Activated CD8-positive, alpha-beta T cell treated with anti-CD3 and anti-CD28 coated beads for 36 hours (primary cell): ENCODE data around the gene FNBP1L. TPM values are rescaled to one million over a fixed set of nuclear protein-coding genes. Genes with fewer than 3 reads are reported as not detected.

ENCODE experiments used
- ATAC-seq: fragments of 200-7000 bp; cut with Tn5 transposase; one replicate; pipeline ENCODE4 v1.10.0; 2021; ENCODE audit warnings: mild to moderate bottlenecking, moderate library complexity
- CTCF ChIA-PET: fragments of 350-600 bp; sonication (Branson Sonifier 250); formaldehyde crosslinking; loops from one replicate; lab custom pipeline; 2021; ENCODE audit warnings: antibody characterized with exemption; lab: Charles Lee
- POLR2A ChIA-PET: fragments of 350-600 bp; sonication (Branson Sonifier 250); formaldehyde crosslinking; loops from one replicate; lab custom pipeline; 2021; ENCODE audit warnings: antibody characterized with exemption; lab: Charles Lee
- DNase-seq: peaks from one replicate; pipeline ENCODE4 v3.0.0-alpha.2; 2020
- H3K27ac Mint-ChIP-seq: one replicate; pipeline ENCODE4 v1.8.0; 2021; ENCODE audit warnings: mild to moderate bottlenecking, mixed read lengths
- H3K27me3 Mint-ChIP-seq: one replicate; pipeline ENCODE4 v1.8.0; 2021; ENCODE audit warnings: mixed read lengths
- H3K36me3 Mint-ChIP-seq: one replicate; pipeline ENCODE4 v1.8.0; 2021; ENCODE audit warnings: low read depth, mixed read lengths
- H3K4me1 Mint-ChIP-seq: one replicate; pipeline ENCODE4 v1.8.0; 2021; ENCODE audit warnings: low read depth, mixed read lengths
- H3K4me3 Mint-ChIP-seq: one replicate; pipeline ENCODE4 v1.8.0; 2021; ENCODE audit warnings: mild to moderate bottlenecking, moderate library complexity, mixed read lengths
- H3K9me3 Mint-ChIP-seq: one replicate; pipeline ENCODE4 v1.8.0; 2021; ENCODE audit warnings: mixed read lengths
- intact Hi-C: fragments of 100-400 bp; cut with micrococcal nuclease; formaldehyde crosslinking; loops from one replicate; pipeline ENCODE4 v1.10.0; 2022
- total RNA-seq, 2 experiments: library from RNA; stranded (reverse); gene quantifications; one replicate each; pipeline ENCODE4 v1.2.3, GENCODE V29; 2021
- TF ChIP-seq, protein P1 (sequence below): fragments of 200-600 bp; IDR thresholded peaks from one replicate; pipeline ENCODE4 v1.8.0; 2022; ENCODE audit warnings: antibody characterized with exemption, mild to moderate bottlenecking

FNBP1L gene
- total RNA-seq, 2 experiments from 2014 or later: 0.20 to 0.25 TPM

DNA sequence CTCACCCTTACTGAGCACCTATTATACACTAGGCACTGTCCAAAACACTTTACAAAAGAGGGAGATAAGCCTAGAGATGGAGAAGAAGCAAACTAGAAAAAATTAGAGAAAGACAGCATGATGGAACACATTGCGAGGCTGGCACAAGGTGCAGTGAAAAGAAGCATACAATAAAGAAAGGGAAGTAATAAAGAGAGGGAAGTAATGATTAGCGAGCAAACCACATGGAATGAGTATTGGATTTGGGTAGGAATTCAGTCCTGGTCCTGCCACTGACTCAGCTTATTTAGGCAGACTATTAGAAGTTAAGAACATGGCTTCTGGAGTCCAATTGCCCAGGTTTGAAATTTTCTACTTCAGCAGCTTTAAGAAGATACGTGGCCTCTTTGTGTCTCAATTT lies 32.6 kb upstream of the FNBP1L start:
- TF ChIP-seq, protein P1, sequence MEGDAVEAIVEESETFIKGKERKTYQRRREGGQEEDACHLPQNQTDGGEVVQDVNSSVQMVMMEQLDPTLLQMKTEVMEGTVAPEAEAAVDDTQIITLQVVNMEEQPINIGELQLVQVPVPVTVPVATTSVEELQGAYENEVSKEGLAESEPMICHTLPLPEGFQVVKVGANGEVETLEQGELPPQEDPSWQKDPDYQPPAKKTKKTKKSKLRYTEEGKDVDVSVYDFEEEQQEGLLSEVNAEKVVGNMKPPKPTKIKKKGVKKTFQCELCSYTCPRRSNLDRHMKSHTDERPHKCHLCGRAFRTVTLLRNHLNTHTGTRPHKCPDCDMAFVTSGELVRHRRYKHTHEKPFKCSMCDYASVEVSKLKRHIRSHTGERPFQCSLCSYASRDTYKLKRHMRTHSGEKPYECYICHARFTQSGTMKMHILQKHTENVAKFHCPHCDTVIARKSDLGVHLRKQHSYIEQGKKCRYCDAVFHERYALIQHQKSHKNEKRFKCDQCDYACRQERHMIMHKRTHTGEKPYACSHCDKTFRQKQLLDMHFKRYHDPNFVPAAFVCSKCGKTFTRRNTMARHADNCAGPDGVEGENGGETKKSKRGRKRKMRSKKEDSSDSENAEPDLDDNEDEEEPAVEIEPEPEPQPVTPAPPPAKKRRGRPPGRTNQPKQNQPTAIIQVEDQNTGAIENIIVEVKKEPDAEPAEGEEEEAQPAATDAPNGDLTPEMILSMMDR: no peak
- H3K9me3 Mint-ChIP-seq: no peaks in the 10 kb centered on the region
- no peaks in the 10 kb centered on the region for H3K36me3 Mint-ChIP-seq
- ATAC-seq: no peak
- DNase-seq: no peak
- POLR2A ChIA-PET: no interaction called here
- H3K27me3 Mint-ChIP-seq: peaks cover 9% of the 10 kb centered on the region
- no peak overlapping the region for H3K27ac Mint-ChIP-seq
- intact Hi-C loops: no loop called here
- CTCF ChIA-PET: interaction anchor here (0.9 kb wide), 2 partner anchors 12 to 16 kb away, joined by 3 read pairs; no protein-coding TSS in a partner anchor
- no peaks in the 10 kb centered on the region for H3K4me1 Mint-ChIP-seq
- H3K4me3 Mint-ChIP-seq: no peak overlapping the region

DNA sequence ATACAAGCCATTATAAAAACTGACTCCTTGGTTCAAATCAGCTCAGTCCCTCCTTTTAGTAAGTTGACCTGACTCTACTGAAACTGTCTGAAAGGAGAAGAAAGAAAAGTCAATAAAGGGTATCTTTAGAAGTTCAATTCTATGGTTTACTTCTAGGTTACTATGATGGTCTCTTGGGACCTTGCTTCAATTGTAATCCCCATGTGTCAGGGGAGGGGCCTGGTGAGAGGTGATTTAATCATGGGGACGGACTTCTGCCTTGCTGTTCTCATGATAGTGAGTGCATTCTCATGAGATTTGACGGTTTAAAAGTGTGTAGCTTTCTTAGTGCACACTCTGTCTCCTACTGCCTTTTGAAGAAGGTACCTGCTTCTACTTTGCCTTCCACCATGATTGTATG lies 31.7 kb upstream of the FNBP1L start:
- no peaks in the 10 kb centered on the region for H3K4me1 Mint-ChIP-seq
- H3K27me3 Mint-ChIP-seq: peaks cover 6% of the 10 kb centered on the region
- intact Hi-C loops: no loop called here
- no peak overlapping the region for H3K27ac Mint-ChIP-seq
- no peak for ATAC-seq
- no peaks in the 10 kb centered on the region for H3K36me3 Mint-ChIP-seq
- TF ChIP-seq, protein P1: no peak
- CTCF ChIA-PET: interaction anchor here (0.9 to 1.0 kb wide), 2 partner anchors 9 to 15 kb away, joined by 3 read pairs; no protein-coding TSS in a partner anchor
- no peak for DNase-seq
- no peaks in the 10 kb centered on the region for H3K9me3 Mint-ChIP-seq
- no peak overlapping the region for H3K4me3 Mint-ChIP-seq
- POLR2A ChIA-PET: no interaction called here

DNA sequence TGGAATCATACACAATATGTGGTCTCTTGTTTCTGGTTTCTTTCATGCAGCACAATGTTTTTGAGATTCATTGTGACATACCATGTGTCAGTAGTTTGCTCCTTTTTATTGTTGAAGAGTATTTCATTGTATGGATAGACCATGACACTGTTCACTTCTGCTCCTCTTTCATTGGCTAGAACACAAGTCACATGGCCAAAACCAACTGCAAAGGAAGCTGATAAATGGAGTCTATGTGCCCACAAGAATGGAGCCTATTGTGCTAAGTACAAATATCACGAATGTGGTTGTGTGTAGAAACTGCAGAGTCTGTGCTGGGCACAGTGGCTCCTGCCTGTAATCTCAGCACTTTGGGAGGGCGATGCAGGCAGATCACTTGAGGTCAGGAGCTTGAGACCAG lies 28.6 kb upstream of the FNBP1L start:
- POLR2A ChIA-PET: no interaction called here
- Mint-ChIP-seq H3K27me3 (peaks cover 4% of the 10 kb centered on the region), H3K9me3 (no peaks in the 10 kb centered on the region), H3K4me3 (no peak overlapping the region), H3K4me1 (no peaks in the 10 kb centered on the region), H3K36me3 (no peaks in the 10 kb centered on the region), H3K27ac (no peak overlapping the region)
- DNase-seq (no peak), ATAC-seq (no peak)
- intact Hi-C loops: no loop called here
- TF ChIP-seq, protein P1: no peak
- CTCF ChIA-PET: interaction anchor here (1.7 kb wide), 1 partner anchor 115 kb away, joined by 5 read pairs; no protein-coding TSS in a partner anchor

DNA sequence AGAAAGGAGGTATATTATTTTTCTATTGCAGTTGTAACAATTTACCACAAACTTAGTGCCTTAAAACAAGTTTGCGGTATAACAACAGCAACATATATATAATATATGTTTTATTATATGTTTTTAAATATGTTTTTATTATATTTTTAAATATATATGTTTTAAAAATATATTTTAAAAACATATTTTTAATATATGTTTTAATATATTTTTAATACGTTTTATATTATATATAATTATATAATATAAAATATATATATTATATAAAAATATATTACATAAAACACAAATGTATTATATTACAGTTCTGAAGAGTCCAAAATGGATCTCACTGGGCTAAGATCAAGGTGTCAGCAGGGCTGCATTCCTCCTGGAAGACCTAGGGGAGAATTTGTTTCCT lies 27.5 kb upstream of the FNBP1L start:
- Mint-ChIP-seq H3K4me1 (no peaks in the 10 kb centered on the region), H3K4me3 (no peak overlapping the region), H3K36me3 (no peaks in the 10 kb centered on the region), H3K9me3 (no peaks in the 10 kb centered on the region), H3K27ac (no peak overlapping the region), H3K27me3 (peaks cover 2% of the 10 kb centered on the region)
- no peak for ATAC-seq
- TF ChIP-seq, protein P1: no peak
- no peak for DNase-seq
- CTCF ChIA-PET: interaction anchor here (1.7 kb wide), 1 partner anchor 116 kb away, joined by 5 read pairs; no protein-coding TSS in a partner anchor
- intact Hi-C loops: no loop called here
- POLR2A ChIA-PET: no interaction called here

DNA sequence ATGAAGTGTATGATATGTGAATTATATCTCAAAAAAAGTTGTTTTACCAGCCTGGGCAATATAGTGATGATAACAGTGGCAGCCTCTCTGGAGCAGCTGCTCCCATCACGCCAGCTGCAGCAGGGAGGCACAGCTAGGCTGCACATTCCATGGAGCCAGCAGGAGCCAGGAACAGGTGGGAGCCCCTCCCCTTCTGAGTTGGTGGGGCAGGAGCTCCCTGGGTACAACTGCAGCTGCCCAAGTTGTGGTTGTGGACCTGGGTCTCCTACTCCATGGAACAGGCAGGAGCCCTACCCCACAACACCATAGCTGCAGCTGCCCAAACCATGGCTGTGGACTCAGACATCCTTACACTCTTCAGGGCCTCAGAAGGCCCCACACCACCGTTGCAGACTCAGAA lies 21.7 kb upstream of the FNBP1L start:
- no peaks in the 10 kb centered on the region for H3K36me3 Mint-ChIP-seq
- POLR2A ChIA-PET: no interaction called here
- DNase-seq (no peak), ATAC-seq (no peak)
- TF ChIP-seq, protein P1: no peak
- H3K4me1 Mint-ChIP-seq: no peaks in the 10 kb centered on the region
- H3K27me3 Mint-ChIP-seq: peaks cover 2% of the 10 kb centered on the region
- intact Hi-C loops: no loop called here
- CTCF ChIA-PET: interaction anchor here (0.7 kb wide), 1 partner anchor 122 kb away, joined by 3 read pairs; no protein-coding TSS in a partner anchor
- no peak overlapping the region for H3K4me3 Mint-ChIP-seq
- no peaks in the 10 kb centered on the region for H3K9me3 Mint-ChIP-seq
- H3K27ac Mint-ChIP-seq: no peak overlapping the region
